ENCODE results near the gene SCAP.

Gene SCAP

GRCh38 chr3:47410417-47410720, 65.4 kb downstream of the SCAP start:
- H3K27me3 ChIP-seq (ENCODE audit: insufficient read depth, low read length, poor library complexity): no peaks in the 10 kb centered on the region
- no peak overlapping the region for H3K9ac ChIP-seq (ENCODE audit: low read depth, low read length)
- H4K20me1 ChIP-seq (ENCODE audit: insufficient read depth, low read length): peaks cover 42% of the 10 kb centered on the region
- H3K9me3 ChIP-seq (ENCODE audit: insufficient read depth, low read length, severe bottlenecking): no peaks in the 10 kb centered on the region
- no peaks in the 10 kb centered on the region for H3K4me1 ChIP-seq (ENCODE audit: insufficient read depth, low read length)
- no peak overlapping the region for H3K27ac ChIP-seq (ENCODE audit: low read length)
- H3K36me3 ChIP-seq (ENCODE audit: insufficient read depth, low read length): peaks cover 94% of the 10 kb centered on the region
- no peak overlapping the region for H3K4me3 ChIP-seq (ENCODE audit: low read depth in 1 of 2, low read length in 2 of 2)
- no peak overlapping the region for H3K4me2 ChIP-seq (ENCODE audit: insufficient read depth, low read length)
- H2AFZ ChIP-seq (ENCODE audit: low read depth, low read length): no peak overlapping the region
- ATAC-seq (ENCODE audit: insufficient read depth, low read depth): no peak
- 0 out of 2 replicates have a peak, but pooled peaks cover 1% of the 10 kb centered on the region for H3K79me2 ChIP-seq (ENCODE audit: insufficient read depth, low read length)
- no peak for DNase-seq
- no peak for TF ChIP-seq EZH2 (IDR thresholded peaks at IDR 0.05; ENCODE audit: borderline replicate concordance, low read depth, low read length, severe bottlenecking)
- no peak for TF ChIP-seq CTCF (IDR thresholded peaks at IDR 0.05; ENCODE audit: borderline replicate concordance, extremely low read depth, low read length, poor library complexity, severe bottlenecking)

GRCh38 chr3:47409688-47410416, 65.9 kb downstream of the SCAP start:
- Histone ChIP-seq H4K20me1 (ENCODE audit: insufficient read depth, low read length) (peaks cover 47% of the 10 kb centered on the region), H3K27ac (ENCODE audit: low read length) (no peak overlapping the region), H3K36me3 (ENCODE audit: insufficient read depth, low read length) (peaks cover 94% of the 10 kb centered on the region), H3K79me2 (ENCODE audit: insufficient read depth, low read length) (peaks cover 6% of the 10 kb centered on the region; the same call in 1 of the 2 replicates), H3K9me3 (ENCODE audit: insufficient read depth, low read length, severe bottlenecking) (no peaks in the 10 kb centered on the region), H3K9ac (ENCODE audit: low read depth, low read length) (no peak overlapping the region), H3K4me1 (ENCODE audit: insufficient read depth, low read length) (no peaks in the 10 kb centered on the region), H3K27me3 (ENCODE audit: insufficient read depth, low read length, poor library complexity) (no peaks in the 10 kb centered on the region), H3K4me3 (ENCODE audit: low read depth in 1 of 2, low read length in 2 of 2) (no peak overlapping the region), H3K4me2 (ENCODE audit: insufficient read depth, low read length) (no peak overlapping the region), H2AFZ (ENCODE audit: low read depth, low read length) (no peak overlapping the region)
- TF ChIP-seq EZH2 (IDR thresholded peaks at IDR 0.05; ENCODE audit: borderline replicate concordance, low read depth, low read length, severe bottlenecking) (no peak), CTCF (IDR thresholded peaks at IDR 0.05; ENCODE audit: borderline replicate concordance, extremely low read depth, low read length, poor library complexity, severe bottlenecking) (no peak)
- no peak for DNase-seq
- ATAC-seq (ENCODE audit: insufficient read depth, low read depth): no peak

GRCh38 chr3:47409284-47409683, 66.5 kb downstream of the SCAP start:
- Histone ChIP-seq H4K20me1 (ENCODE audit: insufficient read depth, low read length) (peaks cover 48% of the 10 kb centered on the region), H3K4me3 (ENCODE audit: low read depth in 1 of 2, low read length in 2 of 2) (no peak overlapping the region), H2AFZ (ENCODE audit: low read depth, low read length) (no peak overlapping the region), H3K79me2 (ENCODE audit: insufficient read depth, low read length) (peaks cover 12% of the 10 kb centered on the region; the same call in 1 of the 2 replicates), H3K9ac (ENCODE audit: low read depth, low read length) (no peak overlapping the region), H3K36me3 (ENCODE audit: insufficient read depth, low read length) (peaks cover 93% of the 10 kb centered on the region), H3K27me3 (ENCODE audit: insufficient read depth, low read length, poor library complexity) (no peaks in the 10 kb centered on the region), H3K9me3 (ENCODE audit: insufficient read depth, low read length, severe bottlenecking) (no peaks in the 10 kb centered on the region), H3K27ac (ENCODE audit: low read length) (no peak overlapping the region), H3K4me1 (ENCODE audit: insufficient read depth, low read length) (no peaks in the 10 kb centered on the region), H3K4me2 (ENCODE audit: insufficient read depth, low read length) (no peak overlapping the region)
- TF ChIP-seq CTCF (IDR thresholded peaks at IDR 0.05; ENCODE audit: borderline replicate concordance, extremely low read depth, low read length, poor library complexity, severe bottlenecking) (no peak), EZH2 (IDR thresholded peaks at IDR 0.05; ENCODE audit: borderline replicate concordance, low read depth, low read length, severe bottlenecking) (no peak)
- no peak for DNase-seq
- no peak for ATAC-seq (ENCODE audit: insufficient read depth, low read depth)

Data from DND-41 (cell line).